DMS53 treated with DMSO at 0.1 percent for 48 hours (cell line): Measurements from ENCODE around the gene SCN3A.
A peak's percentile ranks its signal among the peaks of the same experiment; 100 is the strongest.

Experiments
- DNase-seq: peaks from one replicate; lab custom pipeline; 2025; ENCODE audit not compliant: unreplicated experiment; lab: John Stamatoyannopoulos, UW

SCN3A gene

DNA sequence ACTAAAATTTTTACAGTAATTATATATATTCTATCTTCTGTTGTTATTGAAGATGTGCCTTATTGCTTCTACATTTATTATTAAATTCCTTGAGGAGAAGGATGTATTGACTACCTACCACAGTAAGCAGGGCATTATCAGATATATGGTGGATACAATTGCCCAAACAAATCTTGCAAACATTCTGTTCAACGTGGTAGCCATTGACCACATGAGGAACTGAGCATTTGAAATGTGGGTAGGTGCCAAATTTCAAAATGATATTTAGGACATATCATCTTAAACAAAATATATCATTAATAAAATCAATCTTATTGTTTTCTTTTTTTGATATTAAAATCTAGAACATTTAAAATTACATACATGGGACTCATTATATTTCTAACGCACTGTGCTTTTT is 11.1 kb downstream of the SCN3A start:
- DNase-seq: no peak

DNA sequence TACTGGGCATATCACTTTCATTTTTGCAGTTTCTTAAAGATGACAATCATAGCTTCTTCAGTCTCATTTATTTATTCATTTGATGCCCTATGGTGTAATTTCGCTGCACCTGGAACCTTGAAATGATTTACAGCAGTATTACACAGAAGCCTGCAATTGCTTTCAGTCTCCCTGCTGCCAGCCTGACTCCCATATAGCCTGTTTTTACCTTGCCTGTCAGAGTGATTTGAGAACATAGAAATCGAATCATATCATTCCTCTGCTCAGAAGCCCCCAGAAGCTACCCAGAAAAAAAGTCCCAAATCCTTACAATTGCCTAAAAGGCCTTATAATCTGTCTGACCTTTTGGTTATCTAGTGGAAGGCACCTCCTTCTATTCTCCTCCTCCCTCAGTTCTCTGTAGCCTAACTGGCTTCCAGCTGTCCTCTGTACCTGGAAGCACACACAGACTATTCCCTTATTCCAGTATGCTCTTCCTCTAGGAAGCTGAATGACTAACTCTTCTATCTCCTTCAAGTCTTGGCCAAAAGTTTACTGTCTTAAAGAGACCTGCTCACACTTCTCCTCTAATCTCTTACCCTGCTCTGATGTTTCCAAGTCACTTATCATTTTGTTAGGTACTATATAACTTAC is 12.6 kb downstream of the SCN3A start:
- peak; percentile 20 for DNase-seq

GRCh38 chr2:165185633-165186032 is 18.2 kb downstream of the SCN3A start:
- peak; percentile 17 for DNase-seq

- DNase-seq: no peak
Observed at GRCh38 chr2:165182029-165182428, 21.8 kb downstream of the SCN3A start.

DNA sequence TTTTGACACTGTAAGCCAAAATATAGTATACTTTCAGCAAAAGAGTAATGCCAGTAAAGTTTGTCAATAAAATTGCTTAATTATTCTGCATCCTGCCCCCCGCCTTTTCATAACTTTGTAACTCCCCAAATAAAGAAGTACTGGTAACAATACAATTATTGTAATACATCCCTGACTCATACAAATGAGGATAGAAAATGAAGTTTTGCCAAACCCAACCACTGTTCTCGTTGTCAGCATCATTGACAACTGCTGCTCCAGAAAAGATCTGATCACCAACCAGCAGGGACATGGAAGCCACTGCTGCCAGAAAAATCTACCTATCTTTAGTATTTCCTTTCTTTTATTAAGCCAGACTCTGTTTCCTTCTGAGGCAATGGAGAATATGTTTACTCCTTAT is 27.1 kb downstream of the SCN3A start:
- no peak for DNase-seq

GRCh38 chr2:165173215-165173614 is 30.6 kb downstream of the SCN3A start:
- no peak for DNase-seq

- DNase-seq: no peak
Observed at GRCh38 chr2:165164201-165164600, 39.6 kb downstream of the SCN3A start.

- no peak for DNase-seq
Observed at GRCh38 chr2:165163761-165164160, 40.1 kb downstream of the SCN3A start.

- DNase-seq: no peak
Observed at GRCh38 chr2:165162466-165162865, 41.4 kb downstream of the SCN3A start.

- no peak for DNase-seq
Observed at GRCh38 chr2:165161510-165161909, 42.3 kb downstream of the SCN3A start.

GRCh38 chr2:165157160-165157559 is 46.7 kb downstream of the SCN3A start:
- no peak for DNase-seq

DNA sequence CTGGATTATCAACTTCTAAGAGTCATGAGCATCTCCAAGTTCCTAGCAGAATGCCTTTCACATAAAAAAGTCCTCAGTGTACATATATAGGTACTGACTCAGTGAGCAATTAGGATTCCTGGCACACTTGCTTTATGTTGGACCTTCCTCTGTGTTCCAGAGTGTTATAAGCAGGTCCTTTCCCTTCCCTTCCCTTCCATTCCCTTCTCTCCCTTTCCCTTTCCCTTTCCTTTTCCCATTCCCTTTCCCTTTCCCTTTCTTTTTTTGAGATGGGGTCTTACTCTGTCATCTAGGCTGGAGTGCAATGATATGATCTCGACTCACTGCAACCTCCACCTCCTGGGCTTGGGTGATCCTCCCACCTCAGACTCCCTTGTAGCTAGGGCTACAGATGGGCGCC is 48.7 kb downstream of the SCN3A start:
- DNase-seq: no peak

DNA sequence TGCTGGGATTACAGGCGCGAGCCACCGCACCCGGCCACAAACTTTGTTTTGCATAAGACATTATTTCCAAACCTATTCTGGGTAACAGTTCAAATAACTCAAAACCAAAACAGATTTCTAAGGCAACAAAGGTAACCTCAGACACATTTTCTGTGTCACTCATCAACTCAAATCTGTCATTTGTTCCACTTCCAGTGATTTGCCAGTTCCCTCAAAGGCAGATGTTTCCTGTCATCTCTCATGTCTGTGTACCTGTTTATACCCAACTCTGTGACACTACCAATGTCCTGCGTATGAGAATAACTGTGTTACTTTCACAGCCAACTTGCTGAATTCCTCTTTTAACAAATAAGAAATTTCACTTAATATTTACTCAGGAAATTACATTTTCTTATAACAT is 54.4 kb downstream of the SCN3A start:
- DNase-seq: no peak

- no peak for DNase-seq
Observed at GRCh38 chr2:165147186-165148045, 56.4 kb downstream of the SCN3A start.

- no peak for DNase-seq
Observed at GRCh38 chr2:165144315-165144714, 59.5 kb downstream of the SCN3A start.

DNA sequence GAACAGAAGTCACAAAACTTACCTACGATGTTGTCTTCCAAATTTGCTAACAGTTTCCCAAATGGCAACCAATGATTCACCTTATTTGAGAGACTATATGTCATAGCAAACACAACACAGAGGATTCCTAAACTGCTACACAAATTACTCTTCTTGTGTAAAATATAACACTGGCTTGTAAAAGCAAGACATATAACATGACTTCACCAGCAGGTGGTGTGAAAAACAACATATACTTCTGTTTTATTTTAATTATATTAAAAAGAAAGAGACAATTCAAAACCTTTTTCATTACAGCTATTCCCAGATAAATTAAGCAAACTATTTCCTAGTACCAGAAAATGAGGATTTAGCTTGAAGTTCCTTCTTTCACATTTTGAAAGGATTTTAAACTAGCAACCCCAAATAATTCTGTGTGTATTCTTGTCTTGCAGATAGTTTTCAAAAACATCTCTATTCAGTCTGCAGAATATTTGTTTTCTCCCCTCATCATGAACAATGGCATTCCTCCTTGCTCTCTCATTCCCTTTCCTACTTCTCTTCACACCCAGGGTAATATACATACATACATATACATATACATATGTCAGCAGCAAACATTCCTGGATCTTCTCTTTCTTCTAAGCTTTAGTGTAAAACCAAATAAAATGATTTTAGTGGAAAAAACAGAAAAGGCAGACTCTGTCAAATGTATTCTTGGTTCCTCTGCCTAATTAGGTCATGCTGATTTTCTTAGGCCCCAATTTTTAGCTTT is 62.1 kb downstream of the SCN3A start:
- no peak for DNase-seq

GRCh38 chr2:165126244-165126643 is 77.6 kb downstream of the SCN3A start:
- no peak for DNase-seq

GRCh38 chr2:165122521-165122920 is 81.3 kb downstream of the SCN3A start:
- no peak for DNase-seq

- no peak for DNase-seq
Observed at GRCh38 chr2:165120740-165121467, 82.9 kb downstream of the SCN3A start.

DNA sequence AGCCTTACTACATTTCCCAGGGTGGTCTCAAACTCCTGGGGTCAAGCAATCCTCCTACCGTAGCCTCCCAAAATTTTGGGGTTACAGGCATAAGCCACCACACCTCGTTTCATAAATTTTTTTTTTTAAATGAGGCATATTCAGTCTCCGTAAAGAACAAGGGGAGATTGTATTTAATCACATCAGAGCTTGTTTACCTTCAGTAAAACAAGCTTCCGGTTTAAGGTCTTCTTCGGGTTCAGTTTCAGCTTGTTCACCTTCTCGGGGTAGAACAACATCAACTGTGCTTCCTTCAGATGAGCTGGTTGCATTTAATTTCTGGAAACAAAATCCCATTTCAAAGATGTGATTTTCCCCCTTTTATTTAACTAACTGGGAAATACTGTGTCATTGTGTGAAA is 88.6 kb downstream of the SCN3A start:
- DNase-seq: no peak

DNA sequence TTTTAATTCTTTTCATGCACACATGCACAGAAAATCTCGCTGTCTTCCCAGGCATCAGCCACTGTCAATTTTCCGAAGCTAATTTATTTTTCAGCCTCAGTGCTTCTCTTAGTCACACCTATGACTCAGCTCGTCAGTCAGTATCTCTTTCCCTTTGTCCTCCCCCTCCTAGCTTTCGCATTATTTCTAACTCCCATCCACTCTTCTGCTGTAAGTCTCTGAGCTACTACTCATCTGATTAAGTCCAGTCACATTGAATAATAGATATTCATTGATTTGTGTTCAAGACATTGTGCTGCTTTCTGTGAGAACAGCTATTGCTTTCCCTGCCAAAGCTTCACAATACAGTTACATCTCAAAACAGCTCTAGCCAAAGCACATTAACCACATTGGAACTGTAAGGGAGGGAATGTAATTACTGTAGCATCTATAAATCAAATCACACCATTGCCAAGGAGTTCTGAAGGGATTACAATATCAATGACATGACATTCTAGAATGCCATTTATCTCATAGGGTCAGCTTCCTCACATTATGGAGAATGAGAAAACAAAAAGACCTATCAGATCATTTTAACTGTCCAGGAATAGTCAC is 89.4 kb downstream of the SCN3A start:
- DNase-seq: peak; percentile 41
